GM18861 (cell line): ENCODE measurements around the gene ATP2B2.
"Not testable (repeated sequence)": the region's sequence is repeated elsewhere in the genome, so short reads cannot be mapped to it uniquely, and the experiment has no call there.

Experiments used
- ATAC-seq: cut with Tn5 transposase; IDR thresholded peaks from one replicate; pipeline ENCODE4 v1.9.1; 2021; ENCODE audit not compliant: unreplicated experiment

Gene ATP2B2

DNA sequence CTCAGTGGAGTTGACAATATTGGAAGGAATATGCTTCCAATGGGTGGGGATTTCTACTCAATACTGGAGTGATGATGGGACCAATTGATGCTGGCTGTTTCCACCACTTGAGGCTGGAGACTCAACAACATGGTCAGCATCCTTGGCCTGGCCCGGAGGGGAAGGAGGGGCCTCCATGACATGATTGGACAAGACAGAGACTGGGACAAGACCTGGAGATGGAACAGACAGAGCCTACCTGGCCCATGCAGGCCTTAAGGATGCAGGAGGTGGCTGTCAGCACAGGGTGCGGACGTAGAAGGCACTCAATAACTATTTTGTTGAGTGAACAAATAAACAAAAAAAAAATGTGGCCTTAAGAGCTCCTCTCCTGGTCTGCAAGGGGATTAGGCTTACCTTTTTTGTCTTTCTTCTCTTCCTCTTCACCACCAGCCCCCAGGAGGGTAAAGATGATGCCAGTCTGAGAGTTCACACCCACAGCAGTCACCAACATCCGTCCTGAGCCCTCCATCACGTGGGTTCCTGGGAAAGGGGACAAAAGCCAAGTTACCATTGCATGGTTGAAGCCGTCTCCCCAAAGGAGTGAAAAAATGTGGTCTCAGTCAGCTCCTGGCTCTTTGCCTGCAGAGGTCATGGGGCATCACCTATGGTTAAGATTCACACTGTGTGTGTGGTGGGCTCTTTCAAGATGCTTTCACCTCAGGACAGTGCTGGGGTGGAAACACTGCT, 117.3 kb downstream of the ATP2B2 start:
- ATAC-seq = no peak

DNA sequence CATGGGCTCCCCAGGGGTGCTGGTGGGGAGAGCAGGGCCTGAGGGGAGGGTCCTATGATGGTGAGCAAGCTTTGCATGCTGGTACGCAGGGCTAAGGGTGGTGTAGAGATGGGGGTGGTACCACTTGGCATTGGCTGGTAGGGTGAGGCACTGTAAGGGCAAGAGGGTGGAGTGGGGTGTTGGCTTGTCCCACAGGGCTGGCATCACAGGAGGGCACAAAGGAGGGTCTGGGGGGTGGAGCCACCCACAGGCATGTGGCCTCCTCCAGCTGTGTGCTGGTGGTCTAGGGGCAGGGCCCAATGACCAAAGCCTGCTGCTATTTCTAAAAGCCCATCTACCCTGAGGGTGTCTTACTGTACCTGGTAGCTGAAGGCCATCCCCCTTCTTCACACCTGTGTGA, 119.3 kb downstream of the ATP2B2 start:
- ATAC-seq = no peak

DNA sequence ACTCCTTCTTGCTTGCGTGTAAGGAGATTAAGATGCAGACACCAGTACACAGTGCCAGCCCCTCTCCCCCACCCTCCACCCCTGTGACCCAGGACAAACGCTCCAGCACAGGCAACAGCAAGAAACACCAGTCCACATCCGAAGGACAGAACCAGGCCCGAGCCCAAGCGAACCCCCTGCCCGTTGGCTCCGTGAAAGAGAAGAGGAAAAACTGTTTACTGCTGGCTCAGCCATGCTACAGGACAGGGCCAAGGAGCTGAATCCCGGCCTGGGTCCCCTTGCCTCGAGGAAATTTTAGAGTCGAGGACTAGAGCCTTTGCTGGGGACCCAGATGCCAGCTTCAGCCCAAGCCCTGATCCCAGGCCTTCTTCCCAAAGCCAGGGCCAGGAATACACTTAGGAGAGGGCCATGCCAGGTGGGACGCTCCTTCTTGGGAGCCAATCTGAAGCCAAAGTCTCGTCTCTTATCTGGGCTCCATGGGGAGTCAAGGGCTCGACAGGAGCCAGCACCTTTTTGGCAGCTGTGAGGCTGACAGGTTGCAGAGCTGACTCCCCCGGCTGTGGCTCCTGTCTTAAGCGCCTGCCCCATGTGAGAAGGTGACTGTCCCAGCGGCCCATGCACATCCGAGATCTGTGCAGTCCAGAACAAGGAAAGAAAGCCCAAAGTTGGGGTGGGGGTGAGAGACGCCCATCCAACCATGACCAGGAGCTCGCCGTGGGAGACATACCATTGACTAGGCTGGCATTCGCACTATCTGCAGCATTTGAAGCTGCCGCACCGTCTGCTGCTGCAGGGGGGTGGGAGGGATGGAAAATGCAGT, 120.6 kb downstream of the ATP2B2 start:
- no peak for ATAC-seq

DNA sequence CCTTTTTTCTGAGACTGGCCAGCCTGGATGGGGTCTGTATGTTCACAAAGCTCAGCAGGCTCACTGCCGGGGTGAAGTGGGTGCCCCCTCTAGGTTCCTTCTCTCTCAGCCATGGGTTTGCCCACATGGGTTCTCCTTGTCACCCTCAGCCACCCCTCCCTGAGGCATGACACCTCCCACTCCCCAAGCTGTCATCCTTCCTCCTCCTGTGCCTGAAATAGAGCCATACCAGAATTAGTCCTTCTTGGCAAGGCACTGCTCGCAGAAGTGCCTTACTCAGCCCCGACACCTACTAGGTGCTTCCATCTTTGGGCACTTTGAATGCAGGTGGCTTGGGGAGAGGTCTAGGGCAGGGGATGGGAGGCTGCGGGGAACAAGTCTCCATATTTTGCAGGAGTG, 121.5 kb downstream of the ATP2B2 start:
- no peak for ATAC-seq

DNA sequence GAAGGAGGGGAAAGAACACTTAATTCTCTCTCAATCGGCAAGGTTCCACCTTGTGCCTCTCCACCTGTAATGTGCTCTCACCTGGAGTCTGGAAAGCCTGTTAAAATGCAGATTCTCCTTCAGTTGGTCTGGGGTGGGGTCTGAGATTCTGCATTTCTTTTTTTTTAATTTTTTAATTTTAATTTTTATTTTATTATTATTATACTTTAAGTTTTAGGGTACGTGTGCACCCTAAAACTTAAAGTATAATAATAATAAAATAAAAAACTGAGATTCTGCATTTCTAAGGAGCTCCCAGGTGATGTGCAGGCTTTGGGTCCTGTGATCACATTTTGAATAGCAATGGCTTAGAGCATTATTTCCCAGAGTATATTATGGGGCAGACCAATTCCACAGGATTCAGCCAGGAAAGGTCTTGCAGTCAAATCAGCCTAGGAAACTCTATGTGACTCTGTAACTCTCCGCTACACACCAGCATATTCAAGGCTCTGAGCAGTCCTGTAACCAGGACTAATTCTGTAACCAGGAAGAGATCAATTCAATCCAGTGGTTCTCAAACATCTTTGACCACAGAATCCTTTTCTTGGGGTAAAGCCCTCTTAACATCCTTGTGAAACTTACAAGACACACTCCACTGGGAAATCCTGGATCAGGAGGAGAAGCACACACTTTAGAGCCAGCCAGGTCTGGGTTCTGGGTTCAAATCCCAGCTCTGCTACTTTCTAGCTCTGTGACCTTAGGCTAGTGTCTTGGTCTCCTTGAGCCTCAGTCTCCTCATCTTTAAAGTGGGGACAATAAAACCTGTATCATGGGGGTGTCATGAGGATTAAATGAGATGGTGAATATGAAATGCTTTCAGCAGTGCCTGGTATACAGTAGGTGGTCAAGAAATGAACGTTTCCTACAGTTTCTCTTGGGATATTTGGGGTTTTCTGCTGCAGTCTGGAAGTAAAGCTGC, 122.2 kb downstream of the ATP2B2 start:
- no peak for ATAC-seq

DNA sequence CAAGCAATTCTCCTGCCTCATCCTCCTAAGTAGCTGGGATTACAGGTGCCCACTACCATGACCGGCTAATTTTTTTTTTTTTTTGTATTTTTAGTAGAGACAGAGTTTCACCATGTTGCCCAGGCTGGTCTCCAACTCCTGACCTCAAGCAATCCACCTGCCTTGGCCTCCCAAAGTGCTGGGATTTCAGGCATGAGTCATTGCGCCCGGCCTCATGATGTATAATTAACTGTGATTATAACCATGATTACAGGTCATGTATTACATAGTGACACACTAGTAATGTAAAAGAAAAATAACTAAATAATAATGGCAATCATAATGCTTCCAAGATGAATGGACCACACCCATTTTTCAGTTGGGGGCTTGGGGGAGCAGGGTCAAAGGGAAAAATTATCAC, 122.9 kb downstream of the ATP2B2 start:
- ATAC-seq = not testable (repeated sequence)

DNA sequence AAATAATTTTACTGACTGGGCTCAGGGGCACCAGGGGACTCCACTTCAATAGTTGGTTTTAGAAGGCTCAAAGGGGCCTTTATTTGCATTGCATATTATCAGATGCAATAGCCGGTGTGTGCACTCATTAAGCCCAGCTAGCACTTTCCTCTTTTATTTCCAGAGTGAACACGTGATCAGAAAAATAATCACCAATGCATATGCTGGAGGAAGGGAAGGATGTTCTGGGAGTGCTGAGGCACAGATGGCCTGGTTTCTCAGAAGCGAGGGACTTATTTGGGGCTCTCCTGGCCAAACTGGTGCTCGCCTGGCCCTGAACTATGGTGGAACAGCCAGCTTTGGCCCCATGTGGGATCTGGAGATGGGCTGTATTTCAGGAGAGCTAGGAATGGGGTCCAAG, 124.0 kb downstream of the ATP2B2 start:
- ATAC-seq = no peak

DNA sequence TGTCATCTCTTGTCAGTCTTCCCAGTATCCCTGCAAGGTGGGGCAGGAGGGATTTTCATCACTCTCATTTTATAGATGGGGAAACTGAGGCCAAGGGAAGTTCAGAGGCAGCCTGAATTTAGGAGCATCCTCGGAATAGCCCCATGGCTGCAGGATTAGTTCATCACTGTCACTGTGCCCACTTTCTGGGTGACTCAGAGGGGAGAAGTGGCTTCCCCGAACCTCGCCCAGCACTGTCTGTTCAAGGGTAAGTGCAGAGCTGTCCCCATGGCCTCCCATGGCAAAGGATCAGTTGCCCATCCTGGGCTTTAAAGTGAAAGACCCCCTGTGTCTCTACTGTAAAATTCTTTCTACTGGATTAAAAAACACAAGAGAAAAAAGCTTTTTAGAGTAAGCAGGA, 124.5 kb downstream of the ATP2B2 start:
- no peak for ATAC-seq

DNA sequence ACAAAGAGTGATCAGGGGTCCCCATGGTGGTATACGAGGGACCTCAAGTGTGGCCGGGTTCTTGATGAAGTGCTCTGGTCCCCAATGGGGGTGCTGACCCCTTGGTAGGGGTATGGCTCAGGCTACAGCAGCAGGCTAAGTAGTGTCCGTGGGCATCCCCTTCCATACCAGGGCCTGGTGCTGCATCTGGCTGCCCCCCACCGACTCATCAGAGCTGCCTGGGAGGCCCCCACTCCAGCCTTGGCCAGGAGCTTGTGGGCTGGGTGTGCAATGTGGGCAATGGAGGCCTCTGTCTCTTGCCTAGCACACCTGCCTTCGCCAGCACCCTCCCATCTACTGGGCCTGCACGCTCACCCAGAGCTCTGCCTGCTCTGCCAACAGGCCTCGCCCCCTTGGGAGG, 125.4 kb downstream of the ATP2B2 start:
- no peak for ATAC-seq

DNA sequence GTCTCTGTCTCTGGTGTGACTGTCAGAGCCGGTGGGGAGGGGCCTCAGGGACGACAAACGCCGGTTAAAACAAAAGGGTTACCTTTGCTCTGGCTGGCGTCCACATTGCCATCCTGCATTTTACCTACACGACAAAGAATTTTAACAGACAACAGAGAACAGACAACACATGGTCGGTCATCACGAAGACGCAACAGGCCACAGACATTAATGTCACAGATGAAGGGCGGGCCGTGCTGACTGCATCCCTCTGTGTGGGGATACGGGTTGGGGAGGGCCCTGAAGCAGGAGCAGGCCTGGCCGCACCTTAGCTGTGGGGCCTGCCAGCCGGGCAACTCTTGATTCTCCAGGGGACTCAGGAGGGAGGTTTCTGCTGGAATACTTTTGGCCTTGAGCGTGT, 126.2 kb downstream of the ATP2B2 start:
- no peak for ATAC-seq

DNA sequence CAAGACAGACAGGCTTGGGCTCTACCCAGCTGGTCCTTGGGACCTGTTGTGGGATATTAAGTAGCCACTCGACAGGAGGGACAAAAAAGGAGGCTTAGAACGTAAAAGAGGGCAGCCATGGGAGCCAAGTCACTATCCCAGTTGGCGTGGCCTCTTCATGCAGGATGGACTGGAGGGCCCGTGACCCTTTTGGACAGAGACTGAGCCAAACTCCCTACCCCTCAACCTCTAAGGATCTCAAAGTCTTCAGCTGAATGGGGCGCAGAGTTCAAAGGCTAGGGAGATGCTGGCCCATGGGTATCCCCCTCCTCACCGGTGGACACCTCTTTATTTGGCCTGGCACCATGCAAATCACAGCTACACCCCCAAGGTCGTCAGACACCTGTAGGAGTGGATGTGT, 126.6 kb downstream of the ATP2B2 start:
- no peak for ATAC-seq

DNA sequence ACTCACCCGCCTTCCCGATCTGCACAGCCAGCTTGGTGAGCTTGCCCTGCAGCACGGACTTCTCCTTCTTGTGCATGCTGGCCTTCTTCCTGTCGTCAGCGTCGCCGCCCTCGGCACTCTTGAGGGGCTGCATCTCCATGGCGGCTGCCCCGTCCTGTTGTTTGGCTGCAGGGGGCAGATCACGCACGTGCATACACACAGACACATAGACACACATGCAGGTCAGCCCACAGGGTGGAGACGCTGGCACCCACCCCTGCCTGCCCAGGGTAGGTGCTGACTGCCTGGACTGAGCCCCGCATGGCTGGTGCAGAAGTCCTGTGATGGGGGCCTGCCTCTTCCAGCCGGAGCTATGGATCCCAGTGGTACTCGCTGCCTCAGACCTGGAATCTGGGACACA, 127.1 kb downstream of the ATP2B2 start:
- no peak for ATAC-seq

DNA sequence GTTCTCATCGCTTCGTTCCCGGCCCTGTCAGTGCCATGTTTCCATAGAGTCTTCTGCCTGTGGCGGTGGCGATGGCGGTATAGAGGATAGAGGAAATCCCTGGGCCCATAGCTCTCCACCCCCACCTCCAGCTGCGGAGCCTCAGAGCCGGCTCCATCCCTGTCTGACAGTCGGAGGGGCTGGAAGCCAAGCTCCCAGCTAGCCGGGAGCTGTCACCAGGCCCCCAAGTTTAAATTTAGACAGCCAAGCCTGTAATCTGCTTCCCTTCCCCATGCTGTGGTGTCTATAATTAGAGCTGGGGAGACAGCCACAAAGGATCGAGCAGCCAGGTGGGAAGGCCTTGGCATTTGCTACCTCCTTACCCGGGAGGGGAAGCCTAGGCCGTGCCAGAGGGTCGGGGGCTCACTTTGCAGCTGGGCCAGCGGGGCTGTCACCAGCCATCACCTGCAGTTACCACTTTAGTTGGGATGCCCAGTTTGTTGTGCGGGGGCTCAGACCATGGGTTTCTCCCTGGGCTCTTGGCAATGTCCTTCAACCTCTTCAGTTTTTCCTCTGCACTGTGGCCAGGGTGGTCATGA, 128.1 kb downstream of the ATP2B2 start:
- ATAC-seq = no peak

DNA sequence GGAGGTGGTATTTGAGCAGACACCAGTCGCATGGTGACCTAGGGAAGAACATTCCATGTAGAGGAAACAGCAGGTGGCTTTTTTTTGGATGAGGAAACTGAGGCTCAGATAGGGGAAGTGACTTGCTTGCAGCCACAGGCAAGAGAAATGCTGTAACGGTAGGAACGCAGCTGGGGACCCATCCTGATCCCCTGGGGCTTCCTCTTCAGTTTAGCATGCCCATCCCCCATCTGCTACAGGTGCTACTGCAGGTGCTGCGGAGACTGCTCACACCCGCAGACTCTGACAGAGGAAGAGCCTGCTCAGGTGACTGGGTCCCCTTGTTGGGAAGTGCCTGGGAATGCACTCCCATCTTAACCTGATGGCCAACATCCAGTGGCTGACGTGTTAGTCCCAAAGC, 129.0 kb downstream of the ATP2B2 start:
- ATAC-seq = no peak

DNA sequence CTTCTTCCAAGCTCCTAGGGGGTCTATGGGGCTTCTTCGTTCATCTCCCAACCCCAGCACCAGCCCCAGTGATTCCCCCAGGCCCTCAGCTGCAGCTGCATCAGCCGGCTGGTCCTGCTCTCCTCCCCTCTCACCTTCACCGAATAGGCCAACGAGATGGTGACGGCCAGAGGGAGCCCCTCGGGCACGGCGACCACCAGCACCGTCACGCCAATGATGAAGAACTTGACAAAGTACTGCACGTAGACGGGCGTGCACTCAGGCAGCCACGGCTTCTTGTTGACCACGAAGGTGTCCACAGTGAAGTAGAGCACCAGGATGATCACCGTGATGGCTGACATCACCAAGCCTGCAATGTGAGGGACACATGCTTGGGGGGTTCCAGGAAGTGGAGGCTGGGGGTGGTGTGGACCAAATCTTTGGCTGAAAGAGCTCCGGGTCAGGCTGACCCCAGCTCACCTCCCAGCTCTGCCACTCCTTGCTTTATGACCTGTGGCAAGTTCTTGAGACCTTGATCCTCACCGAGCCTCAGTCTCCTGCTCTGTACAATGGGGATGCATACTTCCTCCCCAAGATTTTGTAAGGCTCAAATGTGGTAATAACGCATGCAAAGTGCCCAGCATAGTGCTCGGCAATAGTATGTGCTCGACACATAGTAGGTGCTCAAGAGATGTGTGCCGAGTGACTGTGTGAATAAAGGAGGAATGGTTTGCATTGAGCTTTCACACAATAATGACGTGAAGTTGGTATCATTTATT, 129.9 kb downstream of the ATP2B2 start:
- ATAC-seq = no peak

DNA sequence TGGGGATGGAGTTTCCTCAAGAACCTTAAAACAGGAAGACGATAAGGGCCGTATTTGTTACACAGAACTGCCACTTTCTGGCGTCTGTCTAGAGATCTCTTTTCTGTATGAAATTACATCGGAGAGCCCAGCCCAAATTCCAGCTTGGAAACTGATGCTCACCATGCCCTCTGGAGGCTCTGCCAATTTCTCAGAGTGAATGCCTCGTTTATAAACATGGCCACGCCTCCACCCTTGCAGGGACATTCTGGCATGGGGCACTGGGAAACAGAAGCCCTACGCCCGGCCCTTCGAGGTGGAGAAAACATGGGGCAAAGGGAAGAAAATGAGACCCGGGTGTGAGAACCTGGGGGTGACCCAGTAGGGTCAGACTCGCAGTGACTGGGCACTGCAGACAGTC, 131.1 kb downstream of the ATP2B2 start:
- no peak for ATAC-seq

DNA sequence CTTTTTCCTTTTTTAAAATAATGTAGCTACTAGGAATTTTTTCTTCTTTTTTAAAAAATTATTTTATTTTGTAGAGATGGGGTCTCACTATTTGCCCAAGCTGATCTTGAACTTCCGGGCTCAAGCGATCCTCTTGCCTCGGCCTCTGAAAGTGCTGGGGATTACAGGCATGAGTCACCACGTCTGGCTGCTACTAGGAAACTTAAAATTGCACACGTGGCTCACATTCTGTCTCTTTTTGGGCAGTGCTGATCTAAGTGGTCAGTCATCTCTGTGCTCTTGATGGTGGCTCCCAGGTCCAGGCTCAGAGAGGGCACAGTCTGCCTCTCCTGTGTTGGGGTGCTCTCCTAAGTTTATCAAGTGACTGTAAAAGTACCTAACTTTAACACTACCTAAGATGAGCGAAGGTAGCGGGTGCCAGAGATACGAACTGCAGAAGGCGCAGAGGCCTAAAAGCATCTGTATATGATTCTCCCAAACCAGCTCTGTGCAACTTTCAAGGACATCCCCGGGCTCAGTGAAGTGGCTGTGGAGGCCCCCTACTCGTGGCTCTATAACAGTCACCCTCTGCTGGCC, 131.6 kb downstream of the ATP2B2 start:
- ATAC-seq = no peak

DNA sequence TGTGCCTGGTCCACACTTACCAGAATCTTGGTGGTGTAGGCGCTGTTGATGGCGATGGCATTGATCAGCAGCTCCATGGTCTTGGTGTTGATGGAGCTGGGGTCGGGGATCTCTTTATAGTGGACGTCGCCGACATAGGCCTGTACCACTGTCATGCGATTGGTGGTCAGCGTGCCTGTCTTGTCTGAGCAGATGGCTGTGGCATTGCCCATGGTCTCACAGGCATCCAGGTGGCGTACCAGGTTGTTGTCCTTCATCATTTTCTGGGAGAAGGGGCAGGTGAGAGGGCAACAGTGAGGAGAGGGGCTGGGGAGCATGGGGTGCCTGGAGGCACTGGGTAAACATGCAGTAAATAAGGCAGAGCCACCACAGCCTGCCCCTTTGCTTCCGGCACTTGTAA, 133.6 kb downstream of the ATP2B2 start:
- ATAC-seq = no peak

DNA sequence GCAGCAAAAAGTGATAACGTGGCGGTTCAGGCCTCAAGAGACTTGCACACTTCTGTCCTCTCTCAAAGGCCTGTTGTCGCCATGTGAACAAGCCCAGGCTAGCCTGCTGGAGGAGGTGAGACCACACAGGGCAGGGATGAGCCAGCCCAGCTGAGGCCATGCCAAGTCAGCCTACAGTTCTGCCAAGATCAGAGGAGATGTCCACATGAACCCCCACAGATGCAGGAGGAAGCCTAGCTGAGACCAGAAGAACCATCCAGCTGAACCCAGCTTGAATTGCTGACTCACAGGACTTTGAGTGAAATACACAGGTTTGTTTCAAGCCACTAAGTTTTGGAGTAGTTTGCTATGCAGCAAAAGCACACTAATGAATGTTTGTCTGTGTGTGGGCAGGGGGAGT, 134.2 kb downstream of the ATP2B2 start:
- ATAC-seq = no peak

DNA sequence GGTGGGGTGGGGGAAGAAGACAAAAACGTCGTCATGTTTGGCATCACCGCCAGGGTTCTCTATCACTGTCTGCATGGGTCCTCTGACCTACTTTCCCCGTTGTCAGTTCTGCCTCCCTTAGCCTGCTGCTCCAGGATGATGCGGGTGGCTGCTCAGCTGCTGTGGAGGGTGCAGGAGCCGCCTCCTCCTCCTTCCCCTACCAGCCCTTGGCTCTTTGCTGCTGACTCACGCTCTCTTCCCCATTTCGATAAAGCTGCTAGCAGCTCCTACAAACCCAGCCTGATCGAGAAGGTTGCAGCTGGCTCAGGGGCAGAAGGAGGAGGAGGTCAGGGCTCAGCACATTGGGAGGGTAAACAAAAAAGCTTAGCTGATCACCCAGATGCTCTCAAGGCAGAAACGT, 135.0 kb downstream of the ATP2B2 start:
- no peak for ATAC-seq
